A204.1 (cell line): Measurements from ENCODE around the gene RNF128.

ENCODE experiments used
- FAIRE-seq: peaks from 2 replicates; lab custom pipeline; 2012; peaks lifted over from hg19 to GRCh38; lab: Jason Lieb, UNC

The RNF128 gene, protein sequence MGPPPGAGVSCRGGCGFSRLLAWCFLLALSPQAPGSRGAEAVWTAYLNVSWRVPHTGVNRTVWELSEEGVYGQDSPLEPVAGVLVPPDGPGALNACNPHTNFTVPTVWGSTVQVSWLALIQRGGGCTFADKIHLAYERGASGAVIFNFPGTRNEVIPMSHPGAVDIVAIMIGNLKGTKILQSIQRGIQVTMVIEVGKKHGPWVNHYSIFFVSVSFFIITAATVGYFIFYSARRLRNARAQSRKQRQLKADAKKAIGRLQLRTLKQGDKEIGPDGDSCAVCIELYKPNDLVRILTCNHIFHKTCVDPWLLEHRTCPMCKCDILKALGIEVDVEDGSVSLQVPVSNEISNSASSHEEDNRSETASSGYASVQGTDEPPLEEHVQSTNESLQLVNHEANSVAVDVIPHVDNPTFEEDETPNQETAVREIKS

DNA sequence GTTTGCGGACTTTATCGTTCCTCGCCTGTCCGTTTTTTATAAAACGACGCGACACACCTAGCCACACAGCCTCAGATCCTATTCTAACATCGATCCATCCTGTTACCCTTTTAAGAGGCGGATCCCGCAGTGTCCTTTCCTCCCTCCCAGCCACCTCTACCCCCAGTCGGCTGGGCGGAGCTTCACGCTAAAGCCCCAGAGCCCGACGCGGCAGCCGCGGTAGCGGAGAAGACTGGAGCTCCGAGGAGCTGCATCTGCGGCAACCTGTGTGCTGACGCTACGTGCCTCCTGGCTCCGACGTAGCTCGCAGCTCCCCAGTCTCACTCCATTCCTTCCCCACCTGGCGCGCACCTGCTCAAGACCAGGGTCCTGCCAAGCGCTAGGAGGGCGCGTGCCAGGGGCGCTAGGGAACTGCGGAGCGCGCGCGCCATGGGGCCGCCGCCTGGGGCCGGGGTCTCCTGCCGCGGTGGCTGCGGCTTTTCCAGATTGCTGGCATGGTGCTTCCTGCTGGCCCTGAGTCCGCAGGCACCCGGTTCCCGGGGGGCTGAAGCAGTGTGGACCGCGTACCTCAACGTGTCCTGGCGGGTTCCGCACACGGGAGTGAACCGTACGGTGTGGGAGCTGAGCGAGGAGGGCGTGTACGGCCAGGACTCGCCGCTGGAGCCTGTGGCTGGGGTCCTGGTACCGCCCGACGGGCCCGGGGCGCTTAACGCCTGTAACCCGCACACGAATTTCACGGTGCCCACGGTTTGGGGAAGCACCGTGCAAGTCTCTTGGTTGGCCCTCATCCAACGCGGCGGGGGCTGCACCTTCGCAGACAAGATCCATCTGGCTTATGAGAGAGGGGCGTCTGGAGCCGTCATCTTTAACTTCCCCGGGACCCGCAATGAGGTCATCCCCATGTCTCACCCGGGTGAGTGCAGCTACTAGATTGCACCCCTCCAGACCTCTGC is at the start of gene RNF128:
Gene RNF128 (plus strand): TSS at position 217 of the 953 bp plus-strand sequence. CDS start 213 bp downstream, at position 430.
- no peak for FAIRE-seq

DNA sequence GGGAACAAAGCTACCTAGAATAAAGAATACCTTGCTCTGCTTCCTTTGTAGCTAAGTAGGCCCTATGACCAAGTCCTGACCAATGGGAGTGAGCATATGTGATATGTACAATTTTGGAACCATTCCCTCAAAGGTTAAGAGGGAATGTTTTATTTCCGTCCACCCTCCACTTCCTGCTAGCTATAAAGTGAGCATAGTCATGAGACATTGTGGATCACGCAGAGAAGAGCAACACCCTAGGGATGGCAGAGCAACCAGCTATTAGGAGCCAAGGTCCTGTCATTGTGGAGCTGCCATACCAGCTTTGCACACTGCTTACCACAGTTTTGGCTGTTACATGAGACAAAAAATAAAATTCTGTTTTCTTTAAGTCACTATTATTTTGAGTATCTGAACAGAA is 45.8 kb upstream of the RNF128 start:
- FAIRE-seq, result no peak

DNA sequence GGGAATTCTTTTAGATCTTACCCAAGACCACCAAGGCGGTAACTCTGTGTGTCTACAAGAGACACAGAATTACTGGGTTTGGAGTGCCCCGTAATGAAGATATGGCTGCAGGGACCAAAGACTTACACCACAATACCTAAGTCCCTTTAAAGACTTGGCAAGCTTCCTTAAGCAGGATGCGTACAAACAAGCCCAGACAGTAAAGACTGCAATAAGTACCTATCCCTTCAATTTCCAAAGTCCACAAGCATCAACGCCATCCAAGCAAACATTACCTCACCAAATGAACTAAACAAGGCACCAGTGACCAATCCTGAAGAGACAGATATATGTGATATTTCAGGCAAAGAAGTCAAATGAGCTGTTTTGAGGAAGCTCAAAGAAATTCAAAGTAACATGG is 42.3 kb upstream of the RNF128 start:
- FAIRE-seq, result no peak

DNA sequence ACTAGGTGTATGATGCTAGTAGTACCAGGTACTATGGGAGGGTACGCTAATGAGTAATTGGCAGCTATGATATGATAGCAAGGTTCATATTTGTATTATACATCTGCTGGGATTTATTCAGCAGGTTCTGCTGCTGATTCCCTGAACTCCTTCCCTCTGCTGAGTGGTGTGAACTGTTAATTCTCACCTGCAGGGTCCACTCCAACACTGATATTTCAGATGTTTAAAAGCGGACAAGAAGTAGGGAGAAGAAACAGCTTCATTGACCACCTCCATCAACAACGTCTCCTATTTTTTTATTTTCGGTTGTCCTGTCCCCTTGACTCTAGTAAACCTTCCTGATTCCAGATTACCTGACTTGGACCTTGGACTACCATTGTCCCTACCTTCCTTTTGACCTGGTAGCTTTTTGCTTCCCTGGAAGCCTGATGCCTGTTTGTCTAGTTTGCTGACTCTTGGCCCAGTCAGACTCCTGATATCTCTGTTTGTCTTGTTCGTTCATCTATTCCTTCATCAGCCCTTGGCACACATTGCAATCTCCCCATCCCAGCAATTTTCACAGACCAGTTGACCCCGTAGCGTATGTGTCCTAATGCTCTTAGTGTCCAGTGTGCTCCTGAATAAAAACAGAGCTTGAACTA is 34.0 kb upstream of the RNF128 start:
- no peak for FAIRE-seq

DNA sequence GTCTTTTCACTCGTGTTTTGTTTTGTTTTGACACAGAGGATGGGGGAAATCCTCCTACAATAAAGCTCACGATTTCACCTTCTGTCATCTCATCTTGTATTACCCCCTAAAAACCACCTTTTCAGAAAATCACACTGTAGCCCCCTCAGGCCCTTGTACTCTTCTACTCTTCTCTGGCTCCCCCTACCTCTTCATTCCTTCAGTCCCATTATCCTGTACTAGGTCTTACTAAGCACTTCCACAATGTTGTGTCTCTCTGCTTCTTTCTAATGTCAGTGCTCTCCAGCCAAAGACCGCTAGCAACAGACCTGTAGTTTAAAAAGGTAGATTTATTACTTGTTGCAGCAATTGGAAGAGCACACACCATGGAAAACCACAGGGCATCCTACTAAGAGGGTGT is 30.0 kb upstream of the RNF128 start:
- no peak for FAIRE-seq

DNA sequence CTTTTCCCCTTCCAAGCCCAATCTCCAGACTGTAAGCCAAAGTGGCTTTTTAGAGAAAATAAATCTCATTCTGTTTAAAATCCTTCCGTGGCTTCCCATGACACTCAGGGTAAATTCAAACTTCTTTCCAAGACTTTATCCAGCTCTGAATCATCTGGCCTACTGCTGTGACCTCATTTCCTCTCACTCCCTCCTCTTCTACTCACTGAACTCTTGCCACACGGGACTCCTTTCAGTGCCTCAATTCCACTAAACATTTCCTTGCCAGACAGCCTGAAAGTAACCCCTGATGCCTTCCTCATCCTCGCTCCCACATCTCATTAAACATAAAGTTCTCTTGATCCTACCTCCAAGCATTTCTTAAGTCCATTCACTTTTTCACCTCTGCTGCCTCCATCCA is 27.8 kb upstream of the RNF128 start:
- no peak for FAIRE-seq

DNA sequence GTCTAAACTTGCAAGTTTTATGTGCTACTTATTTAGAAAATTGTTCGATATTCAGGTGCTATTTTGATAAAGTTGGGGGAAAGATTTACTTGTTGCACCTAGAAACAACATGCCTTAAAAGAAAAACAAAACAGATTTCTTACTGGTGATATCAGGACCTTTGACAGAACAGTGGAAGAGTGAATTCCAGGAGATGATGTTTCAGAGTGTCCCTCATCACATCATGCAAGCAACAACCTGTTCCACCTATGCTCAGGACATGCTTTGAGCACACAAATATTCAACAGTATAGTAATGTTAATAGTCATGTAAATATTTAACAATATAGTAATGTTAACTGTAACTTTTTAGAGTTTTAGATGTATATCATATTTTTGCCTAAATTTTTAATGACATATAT is 23.9 kb upstream of the RNF128 start:
- no peak for FAIRE-seq

DNA sequence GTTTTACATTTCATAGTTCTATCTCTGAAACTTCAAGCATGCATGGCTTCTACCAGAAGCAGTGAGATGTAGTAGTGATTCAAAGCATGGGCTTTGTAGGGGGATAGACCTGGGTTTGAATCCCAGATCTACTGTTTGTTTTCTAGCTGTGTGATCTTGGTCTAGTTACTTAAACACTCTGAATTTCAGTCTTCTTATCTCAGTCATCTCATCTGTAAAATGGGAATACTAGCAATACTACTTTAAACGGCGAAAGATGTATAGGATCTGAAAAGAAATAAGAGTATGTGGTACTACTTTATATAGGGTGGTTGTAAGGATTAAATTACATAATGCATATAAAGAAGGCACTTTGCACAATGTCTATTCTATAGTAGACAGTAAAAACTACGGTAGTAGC is 20.0 kb upstream of the RNF128 start:
- no peak for FAIRE-seq

DNA sequence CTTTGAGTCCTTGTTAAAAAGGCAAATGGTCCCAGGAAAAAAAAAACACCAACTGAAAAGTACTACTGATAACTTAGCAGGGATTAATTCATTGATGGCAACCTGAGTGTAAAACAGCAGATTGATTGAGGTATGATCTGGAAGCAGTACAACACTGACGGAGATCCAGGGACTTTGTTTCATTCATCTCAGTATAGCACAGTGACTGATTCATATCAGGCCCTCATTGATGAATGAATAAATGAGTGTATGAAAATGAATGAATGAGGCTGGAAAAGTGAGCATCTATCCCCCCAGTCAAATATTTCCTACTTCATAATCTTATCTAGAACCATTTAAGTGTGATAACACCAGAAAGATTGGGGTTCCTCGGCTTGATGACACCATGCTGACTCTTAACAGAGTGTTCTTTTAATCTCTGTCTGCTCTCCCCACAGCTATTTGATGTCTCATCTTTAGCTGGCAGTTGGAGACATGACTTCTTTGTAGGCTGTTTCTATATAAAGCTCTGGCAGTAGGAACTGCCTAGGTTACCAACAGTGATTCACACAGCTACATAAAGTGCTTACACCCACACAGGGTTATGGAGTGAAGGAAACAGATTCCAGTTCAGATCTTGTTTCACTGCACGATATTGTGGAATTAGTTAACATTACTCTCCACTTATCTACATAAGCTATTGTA is 18.6 kb upstream of the RNF128 start:
- no peak for FAIRE-seq

DNA sequence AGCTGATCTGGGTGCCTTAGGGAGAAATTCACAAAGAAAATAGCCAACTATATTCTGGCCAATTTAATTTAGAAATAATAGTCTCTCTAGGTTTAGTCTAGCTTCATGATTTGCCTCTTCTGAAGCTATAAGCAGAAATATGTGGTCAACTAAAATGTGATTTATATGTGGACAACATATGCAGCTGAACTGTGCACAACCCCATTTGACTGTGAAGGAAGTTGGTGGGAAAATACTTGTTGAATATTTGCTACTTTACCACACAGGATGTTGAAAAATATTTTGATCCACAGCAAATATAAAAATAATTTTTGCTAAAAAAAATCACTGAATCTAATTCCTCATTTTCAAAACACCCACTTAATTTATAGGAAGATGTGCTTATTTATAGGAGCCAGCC is 15.7 kb upstream of the RNF128 start:
- FAIRE-seq, result no peak

DNA sequence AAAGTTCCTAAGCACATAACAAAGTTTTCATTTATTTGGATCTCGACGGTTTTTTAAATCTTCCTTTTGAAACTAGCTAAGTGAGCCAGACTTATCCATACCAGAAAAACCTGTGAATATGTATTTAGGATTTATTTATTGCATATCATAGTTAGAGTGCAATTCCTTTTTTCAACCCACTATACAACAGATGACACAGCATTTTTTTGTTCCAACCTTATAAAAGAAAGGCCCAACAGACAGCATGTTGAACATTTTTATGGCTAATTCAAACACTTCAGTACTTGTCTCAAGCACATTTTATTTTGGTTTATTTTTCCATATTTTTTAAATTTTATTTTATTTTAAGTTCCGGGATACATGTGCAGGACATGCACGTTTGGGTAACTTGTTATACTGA is 15.1 kb upstream of the RNF128 start:
- FAIRE-seq, result no peak

DNA sequence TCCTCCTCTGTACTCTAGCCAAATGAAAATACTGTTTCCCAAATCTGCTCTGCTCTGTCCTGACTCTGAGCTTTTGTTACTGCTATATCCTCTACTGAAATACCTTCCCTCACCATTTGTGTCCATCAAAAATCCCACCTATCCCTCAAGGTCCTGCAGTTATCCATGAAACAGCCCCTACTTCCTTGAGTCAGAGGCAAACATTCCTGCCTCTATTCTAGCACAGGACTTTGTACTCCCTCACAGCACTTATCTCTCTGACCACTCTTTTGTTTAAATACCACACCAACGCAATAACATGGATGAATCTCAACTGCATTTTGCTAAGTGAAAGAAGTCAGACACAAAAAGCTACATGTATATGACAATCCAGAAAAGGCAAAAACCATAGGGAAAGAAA is 10.5 kb upstream of the RNF128 start:
- FAIRE-seq, result no peak

DNA sequence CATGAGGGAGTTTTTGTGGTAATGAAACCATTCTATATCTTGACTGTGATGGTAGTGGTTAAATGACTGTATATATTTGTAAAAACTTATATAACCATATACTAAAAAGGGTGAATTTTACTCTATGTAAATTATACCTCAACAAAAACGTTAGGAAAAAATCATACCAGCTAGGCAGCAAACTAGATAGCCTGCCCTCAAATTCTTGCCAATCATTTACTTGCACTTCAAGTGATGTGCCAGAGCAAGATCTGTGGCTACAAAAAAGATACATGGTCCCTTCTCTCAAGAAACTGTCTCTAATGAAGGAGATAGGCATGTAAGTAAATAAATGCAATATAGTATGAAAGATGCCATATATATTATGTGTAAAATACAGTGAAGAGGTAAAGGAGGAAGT is 10.0 kb upstream of the RNF128 start:
- no peak for FAIRE-seq

DNA sequence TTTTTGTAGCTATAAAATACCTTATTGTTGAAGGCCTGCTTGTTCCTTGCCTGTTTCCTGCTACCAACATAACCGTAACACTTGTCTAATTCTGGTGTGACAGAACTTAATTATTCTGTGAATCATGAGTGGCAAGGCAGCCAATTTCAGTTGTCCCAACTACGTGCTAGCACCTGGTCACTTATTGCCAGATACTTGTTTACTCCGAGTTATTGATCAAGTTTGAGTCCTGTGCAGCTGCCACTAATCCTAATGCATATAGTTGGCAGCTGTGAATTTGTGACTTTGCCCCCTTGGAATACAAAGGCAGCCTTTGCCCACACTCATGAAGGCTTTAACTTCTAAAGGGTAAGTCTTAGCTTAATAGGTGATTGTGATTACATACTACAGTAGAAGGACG is 7.8 kb upstream of the RNF128 start:
- FAIRE-seq, result no peak

DNA sequence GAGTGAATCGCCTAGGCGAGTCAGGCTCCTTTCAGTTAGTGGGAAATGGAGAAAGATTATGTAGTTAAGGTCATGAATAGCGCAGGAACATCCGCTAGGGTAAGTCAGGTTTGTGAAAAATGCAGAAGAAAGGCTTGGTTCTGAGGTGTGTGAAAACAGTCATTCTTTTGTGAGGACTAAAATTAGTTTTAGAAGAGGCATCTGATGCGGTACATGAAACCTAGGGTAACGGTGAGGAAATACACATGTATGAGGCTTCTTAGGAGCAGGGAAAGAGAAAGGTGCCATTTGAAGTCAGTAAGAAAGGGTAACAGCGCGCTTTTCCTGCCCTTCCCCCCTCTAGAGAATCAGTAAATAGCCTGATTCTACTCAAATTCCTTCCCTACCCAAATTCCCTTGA is 570 bp upstream of the RNF128 start:
- no peak for FAIRE-seq

DNA sequence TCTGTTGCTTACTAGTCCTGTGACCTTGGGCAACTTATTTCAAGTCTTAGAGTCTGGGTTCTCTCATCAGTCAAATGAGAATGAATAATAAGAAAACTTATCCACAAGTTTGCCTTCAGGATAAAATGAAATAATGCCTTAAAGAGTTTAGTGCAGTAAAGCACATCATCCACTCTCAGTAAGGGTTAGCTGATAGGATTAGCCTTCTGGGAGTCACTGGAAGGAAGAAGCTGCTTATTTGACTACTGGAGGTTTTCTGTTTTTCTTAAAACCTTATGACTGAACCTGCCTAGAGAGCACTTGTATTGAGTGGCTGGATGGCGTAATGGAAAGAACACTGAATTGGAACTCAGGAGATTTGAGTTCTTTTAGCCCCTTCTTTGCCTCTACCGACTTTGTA is 1.8 kb downstream of the RNF128 start:
- no peak for FAIRE-seq

DNA sequence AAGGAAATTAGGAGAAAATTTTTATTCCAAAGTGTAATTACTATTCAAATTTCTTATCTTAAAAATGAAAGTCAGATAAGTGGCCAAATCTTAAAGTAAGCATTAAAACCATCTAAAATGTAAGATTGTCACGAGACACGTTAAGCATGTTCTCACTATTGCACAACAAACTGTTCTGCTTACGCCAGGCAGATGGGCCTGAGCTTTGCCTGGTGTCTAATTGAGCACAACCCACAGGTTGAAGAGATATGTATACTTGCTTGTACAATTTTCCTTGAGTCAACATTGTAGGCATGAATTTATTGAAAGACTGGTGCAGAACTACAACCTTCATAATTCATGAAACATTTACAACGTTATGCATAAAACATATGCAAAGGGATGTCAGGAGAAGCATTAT is 3.9 kb downstream of the RNF128 start:
- no peak for FAIRE-seq

DNA sequence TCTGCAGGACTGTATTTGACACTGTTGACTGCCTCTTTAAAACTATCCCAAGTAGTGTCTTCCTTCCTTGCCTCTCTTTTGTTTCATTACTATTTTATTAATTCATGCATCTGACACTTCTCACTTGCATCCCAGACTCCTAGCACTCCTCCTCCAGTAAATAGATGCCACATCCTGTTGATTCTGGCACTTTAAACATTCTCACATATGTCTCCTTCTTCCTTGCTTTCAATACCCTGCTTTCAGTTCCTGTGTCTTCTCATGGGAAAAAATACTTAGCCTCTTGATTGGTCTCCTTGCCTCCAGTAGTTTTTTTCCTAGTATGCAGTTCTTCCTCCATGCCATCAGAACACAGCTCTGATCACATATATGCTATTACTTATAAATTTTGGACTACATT is 5.1 kb downstream of the RNF128 start:
- no peak for FAIRE-seq

DNA sequence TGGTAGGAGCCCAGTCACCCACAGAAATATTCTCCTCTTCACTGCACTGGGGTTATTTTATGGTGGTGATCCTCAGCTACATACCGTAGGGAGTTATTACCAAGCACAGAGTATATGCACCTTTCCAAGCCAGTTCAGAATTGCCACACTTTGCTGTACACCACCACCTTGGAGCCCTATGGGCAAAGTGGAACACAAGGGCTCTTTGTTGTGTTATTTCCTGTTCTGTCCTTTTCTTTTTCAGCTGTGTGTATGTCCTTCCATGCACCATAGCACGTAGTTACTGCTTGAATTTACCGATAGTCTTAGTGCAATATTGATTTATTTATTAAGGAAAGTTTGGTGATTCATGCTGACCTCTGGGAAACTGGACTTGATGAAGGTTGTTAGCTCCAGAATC is 8.3 kb downstream of the RNF128 start:
- no peak for FAIRE-seq

DNA sequence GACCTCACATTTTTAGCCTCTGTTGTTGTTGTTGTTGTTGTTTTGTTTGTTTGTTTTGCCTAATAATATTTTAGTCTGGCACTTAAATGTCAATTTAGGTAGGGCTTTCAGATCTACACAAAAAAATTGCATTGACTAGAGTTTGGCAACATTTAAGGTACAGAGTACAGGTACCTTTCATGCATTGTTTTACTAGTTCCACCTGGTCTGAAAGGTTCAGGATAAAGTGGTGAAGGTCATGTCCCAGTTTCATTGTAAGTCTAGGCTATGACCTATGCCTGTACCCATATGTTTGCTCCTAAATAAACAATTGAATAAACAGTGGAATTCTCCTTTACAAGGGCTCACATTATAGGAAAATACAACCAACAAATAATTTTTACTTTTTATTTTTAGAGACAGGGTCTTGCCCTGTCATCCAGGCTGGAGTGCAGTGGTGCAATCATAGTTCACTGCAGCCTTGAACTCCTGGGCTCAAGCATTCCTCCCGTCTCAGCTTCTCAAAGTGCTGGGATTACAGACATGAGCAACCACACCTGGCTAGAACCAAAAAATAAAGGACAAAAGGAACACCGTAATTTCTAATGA is 13.8 kb downstream of the RNF128 start:
- no peak for FAIRE-seq

DNA sequence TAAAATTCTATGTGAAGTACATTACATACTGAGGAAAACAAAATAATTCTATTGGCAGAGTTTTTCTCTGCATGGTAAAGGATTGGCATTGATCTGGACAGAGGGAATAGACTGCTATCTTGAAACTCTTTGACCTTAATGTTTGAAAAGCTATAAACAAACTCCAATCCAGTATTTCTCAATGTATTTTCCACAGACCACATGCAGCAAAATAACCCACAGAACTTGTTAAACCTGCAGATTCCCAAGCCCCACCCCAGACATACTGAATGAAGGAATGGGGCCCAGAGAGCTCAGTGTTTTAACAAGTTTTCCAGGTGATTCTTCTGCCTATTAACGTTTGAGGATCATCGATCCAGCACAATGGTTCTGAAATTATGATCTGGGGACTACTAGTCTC is 15.7 kb downstream of the RNF128 start:
- FAIRE-seq, result no peak

DNA sequence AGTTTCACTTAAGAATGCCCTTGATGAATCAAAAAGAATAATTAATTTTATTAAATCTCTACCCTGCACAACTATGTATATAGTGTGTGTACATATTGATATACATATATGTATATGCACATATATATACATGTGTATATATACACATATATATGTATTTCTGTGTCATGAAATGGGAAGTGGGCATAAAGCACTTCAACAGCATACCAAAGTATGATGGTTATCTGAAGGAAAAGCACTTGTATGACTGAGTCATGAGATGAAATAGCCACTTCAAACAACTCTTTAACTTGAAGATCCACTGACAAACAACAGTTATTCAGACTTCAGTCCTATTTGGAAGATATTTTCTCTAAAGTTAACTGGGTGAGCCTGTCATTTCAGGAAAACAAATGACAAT is 16.3 kb downstream of the RNF128 start:
- no peak for FAIRE-seq
